ENCODE results near the gene AREL1. TPM values are rescaled to one million over a fixed set of nuclear protein-coding genes. Genes with fewer than 3 reads are reported as not detected.

AREL1 gene
- total RNA-seq, 1 experiment from 2014 or later, result 27.7 TPM

DNA sequence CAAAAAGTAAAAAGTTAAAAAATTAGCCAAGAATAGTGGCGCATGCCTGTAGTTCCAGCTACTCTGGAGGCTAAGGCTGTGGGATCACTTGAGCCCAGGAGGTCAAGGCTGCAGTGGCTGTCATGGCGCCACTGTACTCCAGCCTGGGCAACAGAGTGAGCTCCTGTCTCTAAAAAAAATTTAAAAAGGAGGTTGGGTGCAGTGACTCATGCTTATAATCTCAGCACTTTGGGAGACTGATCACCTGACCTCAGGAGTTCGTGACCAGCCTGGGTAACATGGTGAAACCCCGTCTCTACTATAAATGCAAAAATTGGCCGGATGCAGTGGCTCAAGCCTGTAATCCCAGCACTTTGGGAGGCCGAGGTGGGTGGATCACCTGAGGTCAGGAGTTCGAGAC lies 42.0 kb upstream of the AREL1 start:
- Mint-ChIP-seq H3K27ac (ENCODE audit: low read depth, unreplicated experiment) (no peak overlapping the region), H3K27me3 (ENCODE audit: insufficient read depth, unreplicated experiment) (no peaks in the 10 kb centered on the region), H3K4me3 (ENCODE audit: unreplicated experiment) (no peak overlapping the region), H3K9me3 (ENCODE audit: unreplicated experiment) (peaks cover 14% of the 10 kb centered on the region), H3K4me1 (ENCODE audit: insufficient read depth, unreplicated experiment) (no peaks in the 10 kb centered on the region), H3K36me3 (ENCODE audit: insufficient read depth, unreplicated experiment) (no peaks in the 10 kb centered on the region)
- POLR2A ChIA-PET, result interaction anchor here (0.5 to 2.0 kb wide), 2 partner anchors 8 to 89 kb away, joined by 3 to 12 read pairs; partner anchors contain the start of gene YLPM1
- no TSS peak for BruUV-seq (replicated peaks)
- CTCF ChIA-PET, result interaction anchor here (0.6 kb wide), 1 partner anchor 8 kb away, joined by 6 read pairs; no protein-coding TSS in a partner anchor
- intact Hi-C loops (cut with micrococcal nuclease), result no loop called here
- peak; percentile 15 for DNase-seq (ENCODE audit: unreplicated experiment)
- TF ChIP-seq, protein P1, sequence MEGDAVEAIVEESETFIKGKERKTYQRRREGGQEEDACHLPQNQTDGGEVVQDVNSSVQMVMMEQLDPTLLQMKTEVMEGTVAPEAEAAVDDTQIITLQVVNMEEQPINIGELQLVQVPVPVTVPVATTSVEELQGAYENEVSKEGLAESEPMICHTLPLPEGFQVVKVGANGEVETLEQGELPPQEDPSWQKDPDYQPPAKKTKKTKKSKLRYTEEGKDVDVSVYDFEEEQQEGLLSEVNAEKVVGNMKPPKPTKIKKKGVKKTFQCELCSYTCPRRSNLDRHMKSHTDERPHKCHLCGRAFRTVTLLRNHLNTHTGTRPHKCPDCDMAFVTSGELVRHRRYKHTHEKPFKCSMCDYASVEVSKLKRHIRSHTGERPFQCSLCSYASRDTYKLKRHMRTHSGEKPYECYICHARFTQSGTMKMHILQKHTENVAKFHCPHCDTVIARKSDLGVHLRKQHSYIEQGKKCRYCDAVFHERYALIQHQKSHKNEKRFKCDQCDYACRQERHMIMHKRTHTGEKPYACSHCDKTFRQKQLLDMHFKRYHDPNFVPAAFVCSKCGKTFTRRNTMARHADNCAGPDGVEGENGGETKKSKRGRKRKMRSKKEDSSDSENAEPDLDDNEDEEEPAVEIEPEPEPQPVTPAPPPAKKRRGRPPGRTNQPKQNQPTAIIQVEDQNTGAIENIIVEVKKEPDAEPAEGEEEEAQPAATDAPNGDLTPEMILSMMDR (IDR thresholded peaks at IDR 0.05; ENCODE audit: unreplicated experiment), result no peak

- Mint-ChIP-seq H3K27me3 (ENCODE audit: insufficient read depth, unreplicated experiment) (no peaks in the 10 kb centered on the region), H3K36me3 (ENCODE audit: insufficient read depth, unreplicated experiment) (no peaks in the 10 kb centered on the region), H3K9me3 (ENCODE audit: unreplicated experiment) (peaks cover 14% of the 10 kb centered on the region), H3K4me1 (ENCODE audit: insufficient read depth, unreplicated experiment) (no peaks in the 10 kb centered on the region), H3K27ac (ENCODE audit: low read depth, unreplicated experiment) (no peak overlapping the region), H3K4me3 (ENCODE audit: unreplicated experiment) (no peak overlapping the region)
- TF ChIP-seq, protein P1 (IDR thresholded peaks at IDR 0.05; ENCODE audit: unreplicated experiment), result no peak
- ChIA-PET POLR2A (interaction anchor here (2.0 kb wide), 1 partner anchor 9 kb away, joined by 12 read pairs; the partner anchor contains the start of gene YLPM1), CTCF (interaction anchor here (0.6 to 1.1 kb wide), 2 partner anchors 8 to 18 kb away, joined by 4 to 6 read pairs; no protein-coding TSS in a partner anchor)
- DNase-seq (ENCODE audit: unreplicated experiment), result no peak
- no TSS peak for BruUV-seq (replicated peaks)
- intact Hi-C loops (cut with micrococcal nuclease), result no loop called here
Measured at GRCh38 chr14:74754157-74754556, 41.3 kb upstream of the AREL1 start.

- no TSS peak for BruUV-seq (replicated peaks)
- Mint-ChIP-seq H3K9me3 (ENCODE audit: unreplicated experiment) (peaks cover 7% of the 10 kb centered on the region), H3K36me3 (ENCODE audit: insufficient read depth, unreplicated experiment) (no peaks in the 10 kb centered on the region), H3K4me1 (ENCODE audit: insufficient read depth, unreplicated experiment) (no peaks in the 10 kb centered on the region), H3K27ac (ENCODE audit: low read depth, unreplicated experiment) (no peak overlapping the region), H3K27me3 (ENCODE audit: insufficient read depth, unreplicated experiment) (no peaks in the 10 kb centered on the region), H3K4me3 (ENCODE audit: unreplicated experiment) (no peak overlapping the region)
- intact Hi-C loops (cut with micrococcal nuclease), result no loop called here
- TF ChIP-seq, protein P1 (IDR thresholded peaks at IDR 0.05; ENCODE audit: unreplicated experiment), result no peak
- ChIA-PET POLR2A (no interaction called here), CTCF (no interaction called here)
- no peak for DNase-seq (ENCODE audit: unreplicated experiment)
Measured at GRCh38 chr14:74747237-74747636, 34.4 kb upstream of the AREL1 start.

DNA sequence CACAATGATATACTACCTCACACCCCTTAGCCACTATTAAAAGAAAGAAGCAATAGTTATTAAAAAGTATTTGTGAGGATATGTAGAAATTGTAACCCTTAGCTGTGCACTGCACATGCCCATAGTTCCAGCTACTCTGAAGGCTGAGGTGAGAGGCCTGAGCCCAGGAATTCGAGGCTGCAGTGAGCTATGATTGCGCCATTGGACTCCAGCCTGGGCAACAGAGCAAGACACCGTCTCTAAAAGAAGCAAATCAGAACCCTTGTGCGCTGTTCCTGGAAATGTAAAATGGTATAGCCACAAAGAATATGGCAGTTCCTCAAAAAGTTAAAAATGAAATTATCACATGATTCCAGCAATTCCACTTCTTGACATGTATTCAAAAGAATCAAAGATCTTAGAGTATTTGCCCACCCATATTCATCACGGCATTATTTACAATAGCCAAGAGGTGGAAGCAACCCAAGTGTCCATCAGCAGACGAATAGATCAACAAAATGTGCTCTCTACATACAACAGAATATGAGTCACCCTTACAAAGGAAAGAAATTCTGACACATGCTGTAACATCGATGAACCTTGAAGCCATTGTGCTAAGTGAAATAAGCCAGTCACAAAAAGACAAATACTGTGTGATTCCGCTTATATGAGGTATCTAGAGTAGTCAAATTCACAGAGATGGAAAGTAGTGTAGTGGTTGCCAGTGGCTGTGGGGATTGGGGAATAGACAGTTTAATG lies 26.6 kb upstream of the AREL1 start:
- H3K9me3 Mint-ChIP-seq (ENCODE audit: unreplicated experiment), result no peaks in the 10 kb centered on the region
- no peak overlapping the region for H3K4me3 Mint-ChIP-seq (ENCODE audit: unreplicated experiment)
- ChIA-PET POLR2A (no interaction called here), CTCF (no interaction called here)
- H3K27ac Mint-ChIP-seq (ENCODE audit: low read depth, unreplicated experiment), result no peak overlapping the region
- no peaks in the 10 kb centered on the region for H3K4me1 Mint-ChIP-seq (ENCODE audit: insufficient read depth, unreplicated experiment)
- BruUV-seq (replicated peaks), result no TSS peak
- H3K36me3 Mint-ChIP-seq (ENCODE audit: insufficient read depth, unreplicated experiment), result peaks cover 45% of the 10 kb centered on the region
- peak; percentile 9 for DNase-seq (ENCODE audit: unreplicated experiment)
- TF ChIP-seq, protein P1 (IDR thresholded peaks at IDR 0.05; ENCODE audit: unreplicated experiment), result no peak
- intact Hi-C loops (cut with micrococcal nuclease), result no loop called here
- no peaks in the 10 kb centered on the region for H3K27me3 Mint-ChIP-seq (ENCODE audit: insufficient read depth, unreplicated experiment)

Data from MCF 10A (cell line).